Right cardiac atrium (tissue), 5 donors: Measurements from ENCODE around the gene PHF2. TPM values are rescaled to one million over a fixed set of nuclear protein-coding genes. Genes with fewer than 3 reads are reported as not detected.
"Not testable (repeated sequence)": the region's sequence is repeated elsewhere in the genome, so short reads cannot be mapped to it uniquely, and the experiment has no call there.

Experiments
- ATAC-seq, 2 donors: fragments of 200-7000 bp; cut with Tn5 transposase; one replicate each; pipeline versions ENCODE4 v1.8.0 to v1.9.1; 2020; ENCODE audit warnings: moderate library complexity in 2 of 2, mild to moderate bottlenecking in 1 of 2
- DNase-seq, 3 donors: peaks; one replicate each; pipeline ENCODE4 v3.0.0-alpha.2; 2020
- H3K27ac ChIP-seq: one replicate; pipeline ENCODE4 v1.5.1; 2013; ENCODE audit warnings: mild to moderate bottlenecking, low read length, control low read depth, moderate library complexity
- H3K27me3 ChIP-seq: one replicate; pipeline ENCODE4 v1.6.1; 2013; ENCODE audit not compliant: control insufficient read depth, insufficient read depth
- H3K4me1 ChIP-seq: one replicate; pipeline ENCODE4 v1.6.1; 2013; ENCODE audit warnings: low read length; ENCODE audit not compliant: control insufficient read depth, insufficient read depth
- H3K4me3 ChIP-seq: one replicate; pipeline ENCODE4 v1.5.1; 2013; ENCODE audit warnings: low read length, control low read depth
- H3K9me3 ChIP-seq: one replicate; pipeline ENCODE4 v1.6.1; 2013; ENCODE audit warnings: low read length; ENCODE audit not compliant: control insufficient read depth
- WGBS: extraction: QIAGEN DNeasy Blood & Tissue Kit; methylation state at CpG from one replicate; pipeline ENCODE4 v1.1.7; 2013; 5-methylcytosine and 5-hydroxymethylcytosine counted together
- intact Hi-C, 4 donors: fragments of 100-400 bp; cut with DNase I; formaldehyde crosslinking; loops; one replicate each; pipeline versions ENCODE4 v1.11.0 to v1.14.0; 2022 to 2023
- polyA plus RNA-seq: library from polyadenylated mRNA; stranded (reverse); fragments of 200-250 nt; gene quantifications from one replicate; pipeline ENCODE4 v1.2.3, GENCODE V29; 2013
- total RNA-seq, 4 donors: library from RNA; stranded (reverse); fragmentation: NEBNext Ultra II Directional; extraction: Animal tissue kit (Norgen Biotek cat#: 25700); gene quantifications; one replicate each; pipeline ENCODE4 v1.2.1, GENCODE V29; 2021
- donor health status: healthy with polysubstance abuse.
- donor health status: DM: no; HTN: yes; CAD: no.
- donor health status: DM: no; HTN: no; CAD: no.
- donor health status: DM: no; HTN: yes; CAD: no; lungs with severe emphysema.
- donor health status: DM: yes; HTN: yes; CAD: no.

The PHF2 gene
- total and polyA plus RNA-seq, 5 donors, result 28.3 to 32.4 (median 31.4) TPM

DNA sequence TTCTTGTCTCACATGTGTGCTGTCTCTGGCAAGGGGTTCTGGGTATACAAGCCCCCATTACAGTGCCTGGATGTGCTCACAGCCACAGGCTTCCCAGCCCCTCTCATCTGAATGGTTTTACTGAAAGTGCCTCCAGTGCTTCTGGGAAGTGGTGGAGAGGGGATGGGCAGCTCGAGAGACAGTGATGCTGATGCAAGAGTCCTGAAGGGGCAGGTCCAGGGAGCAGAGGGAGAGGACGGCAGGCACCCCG, 93.5 kb downstream of the PHF2 start:
- Histone ChIP-seq H3K27ac (no peak overlapping the region), H3K27me3 (no peaks in the 10 kb centered on the region), H3K4me1 (no peaks in the 10 kb centered on the region), H3K4me3 (no peak overlapping the region), H3K9me3 (no peaks in the 10 kb centered on the region)
- DNase-seq (peak in 1 of 3 donors; percentile 9), ATAC-seq (no peak)
- intact Hi-C loops, result no loop called here
- WGBS, result 46% methylated on average over 3 of the region's 3 CpGs

DNA sequence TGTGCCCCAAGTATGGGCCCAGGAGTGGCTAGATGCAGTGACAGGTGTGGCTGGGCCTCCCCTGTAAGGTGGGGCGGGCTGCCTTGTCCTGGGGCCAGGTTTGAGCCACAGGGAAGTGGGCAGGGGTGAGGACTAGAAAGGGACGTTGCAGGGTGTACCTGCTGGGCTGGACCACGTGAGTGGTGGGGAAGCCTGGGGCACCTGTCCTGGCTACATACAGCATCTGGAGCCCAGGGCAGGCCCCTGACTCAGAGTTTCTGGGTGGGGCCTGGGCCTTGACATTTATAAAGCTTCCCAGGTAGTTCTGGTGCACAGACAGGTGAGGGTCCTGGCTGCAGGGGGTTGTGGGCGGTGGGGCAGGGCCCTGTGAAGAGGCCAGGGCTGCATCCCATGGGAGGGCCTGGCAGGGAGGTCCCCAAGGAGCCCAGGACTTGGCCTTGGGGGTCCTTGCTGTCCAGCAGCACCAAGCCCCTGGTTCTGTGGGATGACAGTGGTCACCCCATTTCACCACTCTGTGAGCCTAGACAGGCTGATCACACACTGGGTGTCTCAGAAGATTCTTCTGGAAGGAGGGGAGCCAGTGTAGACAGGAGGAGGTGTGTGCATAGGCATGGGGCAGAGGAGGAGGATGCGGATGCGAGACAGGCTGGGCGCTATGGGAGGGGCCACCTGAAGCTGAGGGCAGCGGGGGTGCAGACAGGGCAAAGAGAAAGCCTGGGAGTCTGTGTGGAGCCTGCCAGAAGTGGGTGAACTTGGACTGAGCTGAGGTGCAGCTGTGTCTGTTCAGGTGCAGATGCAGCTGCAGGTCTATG, 94.0 kb downstream of the PHF2 start:
- DNase-seq (peak; percentile 20 to 50 (median 43)), ATAC-seq (no peak)
- H3K4me3 ChIP-seq, result no peak overlapping the region
- no peak overlapping the region for H3K27ac ChIP-seq
- H3K9me3 ChIP-seq, result no peaks in the 10 kb centered on the region
- intact Hi-C loops, result no loop called here
- WGBS, result 87% methylated on average over 8 of the region's 8 CpGs
- H3K4me1 ChIP-seq, result no peaks in the 10 kb centered on the region
- no peaks in the 10 kb centered on the region for H3K27me3 ChIP-seq

- WGBS, result 98% methylated on average over 2 of the region's 2 CpGs
- H3K27me3 ChIP-seq, result no peaks in the 10 kb centered on the region
- no peak for ATAC-seq
- no peak overlapping the region for H3K27ac ChIP-seq
- intact Hi-C loops, result no loop called here
- DNase-seq, result peak in 1 of 3 donors; percentile 35
- H3K9me3 ChIP-seq, result no peaks in the 10 kb centered on the region
- no peak overlapping the region for H3K4me3 ChIP-seq
- no peaks in the 10 kb centered on the region for H3K4me1 ChIP-seq
These were observed 94.6 kb downstream of the PHF2 start for GRCh38 chr9:93671020-93671338.

- ATAC-seq, H3K27me3 ChIP-seq, intact Hi-C loops, H3K4me3 ChIP-seq, H3K9me3 ChIP-seq, H3K4me1 ChIP-seq, H3K27ac ChIP-seq: not testable (repeated sequence)
- 93% methylated on average over 2 of the region's 2 CpGs for WGBS
- DNase-seq, result peak in 2 of 3 donors; percentile 6 to 30
These were observed 96.1 kb downstream of the PHF2 start for GRCh38 chr9:93672330-93673020.

DNA sequence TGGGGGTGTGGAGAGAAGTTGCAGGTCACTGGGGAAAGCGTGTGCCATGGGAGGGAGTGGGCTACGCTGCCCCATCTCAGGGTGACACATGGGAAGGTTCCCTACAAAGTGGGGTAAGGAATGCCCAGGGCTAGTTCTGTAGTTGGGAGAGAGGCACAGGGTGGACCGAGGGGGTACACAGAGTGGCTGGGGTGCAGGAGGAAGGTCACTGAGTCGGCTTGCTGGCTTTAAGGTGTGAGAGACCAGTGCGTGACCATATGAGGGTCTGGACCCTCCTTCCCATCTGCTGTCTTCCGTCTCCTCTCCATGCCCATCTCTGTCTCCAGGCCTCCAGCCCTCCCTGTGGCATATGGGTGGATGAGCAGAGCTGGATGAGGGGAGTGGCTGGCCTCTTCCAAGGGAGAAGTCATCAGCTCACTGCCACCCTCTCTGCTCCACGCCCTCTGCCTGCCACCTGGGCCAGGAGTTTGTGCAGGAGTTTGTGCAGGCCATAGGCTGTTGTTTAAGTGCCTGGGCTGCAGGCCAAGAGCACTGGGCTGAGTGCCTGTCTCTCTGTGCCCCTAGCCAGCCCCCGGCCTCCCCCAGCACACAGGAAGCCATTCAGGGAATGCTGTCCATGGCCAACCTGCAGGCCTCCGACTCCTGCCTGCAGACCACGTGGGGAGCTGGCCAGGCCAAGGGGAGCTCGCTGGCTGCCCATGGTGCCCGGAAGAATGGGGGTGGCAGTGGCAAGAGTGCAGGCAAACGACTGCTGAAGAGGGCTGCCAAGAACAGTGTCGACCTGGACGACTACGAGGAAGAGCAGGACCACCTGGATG, 96.8 kb downstream of the PHF2 start:
- Histone ChIP-seq H3K4me3 (no peak overlapping the region), H3K27me3 (no peaks in the 10 kb centered on the region), H3K4me1 (no peaks in the 10 kb centered on the region), H3K27ac (no peak overlapping the region), H3K9me3 (no peaks in the 10 kb centered on the region)
- 70% methylated on average over 16 of the region's 16 CpGs for WGBS
- intact Hi-C loops, result no loop called here
- ATAC-seq (peak in 1 of 2 donors; percentile 13), DNase-seq (peak; percentile 11 to 77 (median 59))

GRCh38 chr9:93673839-93674334, 97.5 kb downstream of the PHF2 start:
- intact Hi-C loops, result no loop called here
- DNase-seq, result peak in 2 of 3 donors; percentile 39 to 51
- ATAC-seq, result no peak
- no peaks in the 10 kb centered on the region for H3K4me1 ChIP-seq
- H3K4me3 ChIP-seq, result no peak overlapping the region
- H3K27me3 ChIP-seq, result no peaks in the 10 kb centered on the region
- no peaks in the 10 kb centered on the region for H3K9me3 ChIP-seq
- no peak overlapping the region for H3K27ac ChIP-seq
- 84% methylated on average over 13 of the region's 13 CpGs for WGBS

DNA sequence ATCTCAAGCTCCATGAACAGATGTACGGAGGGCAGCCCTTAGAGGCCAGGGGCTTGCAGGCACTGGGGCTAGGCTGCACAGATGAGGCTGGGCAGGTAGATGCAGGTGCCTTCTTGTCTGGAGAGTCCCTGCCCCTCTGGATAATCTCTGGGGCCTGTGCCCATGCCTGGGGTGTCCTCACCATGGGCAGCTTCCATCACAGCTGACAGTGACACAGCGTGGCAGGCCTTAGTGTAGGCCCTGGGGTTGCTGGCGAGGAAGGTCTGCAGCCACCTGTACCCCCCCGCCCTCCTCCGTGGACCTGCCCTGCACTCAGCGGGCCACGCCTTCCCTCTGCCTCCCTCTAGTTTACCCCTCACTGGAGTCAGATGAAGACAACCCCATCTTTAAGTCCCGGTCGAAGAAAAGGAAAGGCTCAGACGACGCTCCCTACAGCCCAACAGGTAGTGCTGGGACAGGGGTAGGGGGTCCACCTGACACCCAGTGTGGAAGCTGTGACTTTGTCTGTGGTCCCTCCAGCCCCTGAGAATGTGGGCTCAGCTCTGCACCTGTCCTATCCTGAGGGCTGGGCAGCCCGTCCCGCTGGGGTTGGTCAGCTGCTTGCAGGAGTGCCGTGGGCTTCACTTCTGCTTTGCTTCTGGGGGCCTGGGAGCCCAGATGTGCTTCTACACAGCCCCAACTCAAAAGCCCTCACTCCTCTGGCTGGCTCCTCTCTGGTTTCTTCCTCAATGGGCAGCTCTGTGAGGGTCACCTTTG, 98.4 kb downstream of the PHF2 start:
- no peaks in the 10 kb centered on the region for H3K9me3 ChIP-seq
- DNase-seq (peak; percentile 8 to 32 (median 22)), ATAC-seq (no peak)
- H3K27ac ChIP-seq, result no peak overlapping the region
- H3K4me1 ChIP-seq, result no peaks in the 10 kb centered on the region
- intact Hi-C loops, result no loop called here
- no peaks in the 10 kb centered on the region for H3K27me3 ChIP-seq
- no peak overlapping the region for H3K4me3 ChIP-seq
- 95% methylated on average over 14 of the region's 14 CpGs for WGBS

GRCh38 chr9:93675336-93676150, 99.2 kb downstream of the PHF2 start:
- intact Hi-C loops, result no loop called here
- H3K9me3 ChIP-seq, result no peaks in the 10 kb centered on the region
- WGBS, result 92% methylated on average over 16 of the region's 16 CpGs
- no peaks in the 10 kb centered on the region for H3K4me1 ChIP-seq
- H3K27me3 ChIP-seq, result no peaks in the 10 kb centered on the region
- DNase-seq (peak; percentile 7 to 54 (median 47)), ATAC-seq (no peak)
- H3K4me3 ChIP-seq, result no peak overlapping the region
- no peak overlapping the region for H3K27ac ChIP-seq

GRCh38 chr9:93676310-93677047, 100.1 kb downstream of the PHF2 start:
- H3K9me3 ChIP-seq, result no peaks in the 10 kb centered on the region
- WGBS, result 93% methylated on average over 23 of the region's 23 CpGs
- no peaks in the 10 kb centered on the region for H3K4me1 ChIP-seq
- DNase-seq (peak in 2 of 3 donors; percentile 47 to 54), ATAC-seq (no peak)
- intact Hi-C loops, result no loop called here
- no peak overlapping the region for H3K27ac ChIP-seq
- no peaks in the 10 kb centered on the region for H3K27me3 ChIP-seq
- H3K4me3 ChIP-seq, result no peak overlapping the region
